HG03571 (cell line): ENCODE results near the gene FAM184A.

Source experiments
- ATAC-seq: cut with Tn5 transposase; IDR thresholded peaks from one replicate; pipeline ENCODE4 v1.9.1; 2021; ENCODE audit not compliant: unreplicated experiment

FAM184A gene

GRCh38 chr6:119061215-119061614, 17.2 kb downstream of the FAM184A start:
- no peak for ATAC-seq

GRCh38 chr6:119060255-119060907, 18.1 kb downstream of the FAM184A start:
- ATAC-seq, result no peak

- ATAC-seq, result no peak
Observed at GRCh38 chr6:119055069-119055468, 23.4 kb downstream of the FAM184A start.

DNA sequence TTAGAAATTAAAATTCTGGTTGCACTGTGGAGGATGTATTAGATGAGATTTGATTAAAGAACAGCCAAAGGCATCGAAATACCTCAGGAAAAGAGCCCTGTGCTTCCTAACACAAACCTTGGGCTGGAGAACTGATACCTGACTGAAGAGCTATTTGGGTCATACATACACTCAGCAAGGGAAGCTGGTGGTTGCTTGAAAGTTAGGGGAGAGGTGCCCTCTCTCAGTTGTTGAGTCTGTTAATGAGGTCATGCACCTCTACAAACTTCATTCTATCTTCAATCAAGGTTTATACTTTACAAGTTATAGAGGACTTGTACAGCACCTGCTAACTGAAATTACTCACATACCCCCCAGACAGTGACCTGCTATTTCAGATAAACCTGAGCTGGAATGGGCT, 25.5 kb downstream of the FAM184A start:
- no peak for ATAC-seq

DNA sequence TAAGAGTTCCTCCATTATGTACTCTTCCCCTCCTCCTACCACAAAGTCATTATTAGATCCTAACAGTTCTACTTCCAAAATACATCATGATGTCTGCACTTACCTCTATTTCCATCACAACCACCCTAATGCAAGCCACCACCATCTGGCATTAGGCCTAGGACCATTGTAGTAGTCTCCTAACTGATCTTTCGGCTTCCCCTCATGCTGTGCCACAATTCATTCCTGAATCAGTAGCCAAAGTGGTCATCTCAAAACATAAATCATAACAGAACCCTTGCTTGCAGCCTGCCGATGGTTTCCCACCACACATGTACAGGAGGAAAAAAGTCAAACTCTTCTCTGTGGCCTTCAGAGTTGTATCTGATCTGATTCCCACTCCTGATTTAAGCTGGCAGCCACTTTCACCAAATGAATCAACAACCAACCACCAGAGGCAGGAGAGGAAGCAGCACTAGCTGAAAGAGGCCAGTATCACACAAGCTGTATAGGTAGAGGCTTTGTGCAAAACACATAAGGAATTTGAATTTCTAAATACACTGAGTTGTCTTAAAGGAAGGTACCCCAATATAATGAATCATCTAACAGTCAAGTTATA, 26.1 kb downstream of the FAM184A start:
- ATAC-seq, result no peak

DNA sequence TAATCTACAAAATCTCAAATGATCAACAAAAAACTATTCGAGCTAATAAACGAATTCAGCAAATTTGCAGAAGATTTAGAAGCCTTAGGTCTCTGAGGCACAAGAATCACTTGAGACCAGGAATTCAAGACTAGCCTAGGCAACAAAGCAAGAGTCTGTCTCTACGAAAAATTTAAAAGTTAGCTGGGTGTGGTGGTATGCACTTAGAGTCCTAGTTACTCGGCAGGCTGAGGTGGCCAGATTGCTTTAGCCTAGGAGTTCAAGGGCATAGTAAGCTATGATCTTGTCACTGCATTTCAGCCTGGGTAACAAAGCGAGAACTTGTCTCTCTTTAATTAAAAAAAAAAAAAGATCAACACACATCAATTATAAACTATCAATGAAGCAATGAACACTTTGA, 34.2 kb downstream of the FAM184A start:
- no peak for ATAC-seq

- ATAC-seq, result no peak
Observed at GRCh38 chr6:119043783-119044182, 34.7 kb downstream of the FAM184A start.

DNA sequence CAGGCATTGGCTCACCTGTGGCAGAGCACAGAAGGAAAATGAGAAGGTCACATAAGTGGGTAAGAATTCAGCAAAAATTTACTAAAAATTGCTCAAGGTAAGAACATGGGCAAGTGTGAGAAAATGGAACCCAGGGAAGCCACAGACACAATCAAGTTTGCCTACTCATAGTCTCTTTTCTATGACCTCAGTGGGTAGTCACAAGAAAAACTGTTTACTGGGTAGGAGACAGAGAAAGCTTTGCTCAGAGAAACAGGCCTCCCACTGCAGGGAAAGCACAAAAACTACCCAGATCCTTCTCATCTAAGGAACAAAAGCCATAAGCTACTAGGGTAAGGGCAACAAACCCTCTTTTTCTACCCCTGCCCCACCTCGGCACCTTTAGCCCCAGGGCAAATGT, 35.2 kb downstream of the FAM184A start:
- no peak for ATAC-seq

GRCh38 chr6:119040636-119041035, 37.8 kb downstream of the FAM184A start:
- ATAC-seq, result no peak

GRCh38 chr6:119040229-119040628, 38.2 kb downstream of the FAM184A start:
- ATAC-seq, result no peak

DNA sequence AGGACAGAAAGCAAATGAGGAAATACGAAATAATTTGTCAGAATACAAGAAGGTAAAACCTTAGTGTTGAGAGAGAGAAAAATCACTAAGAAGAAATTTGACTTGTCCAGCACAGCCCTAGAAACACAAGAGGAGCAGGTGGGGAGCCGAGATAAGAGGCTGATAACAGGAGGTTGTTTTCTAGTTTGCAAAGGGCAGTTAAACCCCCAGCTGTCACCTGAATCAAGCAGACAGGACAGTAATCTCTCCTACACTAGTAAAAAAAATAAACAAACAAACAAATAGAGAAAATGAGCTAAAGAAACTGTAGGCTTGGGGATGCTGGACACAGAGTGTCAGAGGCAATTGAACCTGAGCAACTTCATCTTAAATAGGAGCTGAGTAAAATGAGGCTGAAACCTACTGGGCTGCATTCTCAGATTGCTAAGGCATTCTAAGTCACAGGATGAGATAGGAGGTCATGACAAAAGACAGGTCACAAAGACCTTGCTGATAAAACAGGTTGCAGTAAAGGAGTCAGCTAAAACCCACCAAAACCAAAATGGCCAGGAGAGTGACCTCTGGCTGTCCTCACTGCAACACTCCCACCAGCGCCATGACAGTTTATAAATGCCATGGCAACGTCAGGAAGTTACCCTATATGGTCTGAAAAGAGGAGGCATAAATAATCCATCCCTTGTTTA, 40.4 kb downstream of the FAM184A start:
- ATAC-seq, result no peak

GRCh38 chr6:119037264-119037663, 41.2 kb downstream of the FAM184A start:
- no peak for ATAC-seq

GRCh38 chr6:119036081-119036480, 42.4 kb downstream of the FAM184A start:
- no peak for ATAC-seq

- no peak for ATAC-seq
Observed at GRCh38 chr6:119035459-119035858, 43.0 kb downstream of the FAM184A start.

DNA sequence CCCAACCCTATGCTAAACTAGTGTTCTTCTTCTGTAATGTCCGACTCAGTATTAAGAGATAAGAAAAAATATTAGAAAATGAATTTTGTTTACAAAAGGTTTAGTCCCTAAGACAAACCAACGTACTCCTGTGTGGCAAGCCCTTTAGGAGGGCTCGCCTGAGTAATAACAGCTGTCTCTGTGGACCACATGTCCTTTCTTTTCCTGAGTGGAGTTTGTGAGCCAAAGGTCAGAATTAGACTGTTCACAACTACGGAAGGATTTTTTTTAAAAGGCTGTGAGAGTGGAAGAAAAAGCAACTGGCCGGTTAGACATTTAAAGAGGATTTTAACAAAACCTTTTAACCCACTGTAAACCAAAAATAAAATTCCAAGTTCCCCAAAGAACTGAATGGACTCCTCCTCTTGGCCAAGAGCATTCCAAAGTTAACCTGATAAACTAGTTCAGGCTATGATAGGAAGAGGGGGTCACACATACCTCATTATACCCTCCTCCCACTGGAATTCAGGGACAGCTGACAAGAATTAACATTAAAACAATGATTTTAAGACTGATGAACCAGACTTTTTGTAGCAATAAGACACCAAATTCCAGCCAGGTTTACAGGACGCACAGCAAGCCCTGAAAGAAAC, 43.5 kb downstream of the FAM184A start:
- no peak for ATAC-seq

DNA sequence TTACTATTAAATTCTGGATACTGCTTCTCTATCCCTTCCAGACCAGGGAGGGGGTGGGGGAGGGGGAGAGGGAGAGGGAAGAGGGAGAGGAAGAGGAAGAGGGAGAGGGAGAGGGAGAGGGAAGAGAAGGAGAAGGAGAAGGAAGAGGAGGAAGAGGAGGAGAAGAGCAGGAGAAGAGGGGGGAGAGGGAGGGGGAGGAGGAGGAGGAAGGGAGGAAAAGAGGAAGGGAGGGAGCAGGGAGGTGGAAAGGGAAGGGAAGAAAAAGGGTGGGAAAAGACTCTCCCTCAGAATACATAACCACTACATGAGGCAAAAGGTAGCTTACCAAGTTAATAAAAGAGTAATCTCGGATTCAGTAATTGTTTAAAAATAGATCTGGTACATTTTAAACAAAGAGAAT, 46.0 kb downstream of the FAM184A start:
- ATAC-seq, result no peak

- ATAC-seq, result no peak
Observed at GRCh38 chr6:119030759-119031158, 47.7 kb downstream of the FAM184A start.

- ATAC-seq, result no peak
Observed at GRCh38 chr6:119028091-119028490, 50.4 kb downstream of the FAM184A start.

DNA sequence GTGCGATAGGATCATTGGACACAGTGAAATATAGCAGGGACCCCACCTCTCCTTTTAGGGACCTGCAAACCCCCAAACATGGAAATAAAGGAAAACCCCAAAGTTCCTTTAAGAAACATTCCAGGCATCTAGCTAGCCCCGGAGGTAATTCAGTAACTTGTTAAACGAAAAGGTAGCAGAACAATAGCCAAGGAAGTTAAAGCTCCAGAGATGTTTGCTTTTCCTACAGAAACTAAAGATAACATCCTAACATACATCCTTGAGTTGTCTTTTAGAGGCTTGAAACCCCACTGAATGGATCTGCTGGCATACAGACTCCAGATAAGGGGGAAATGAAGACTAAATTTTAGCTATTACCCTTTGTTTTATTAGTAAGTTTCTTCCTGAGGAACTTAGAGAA, 51.0 kb downstream of the FAM184A start:
- ATAC-seq, result no peak

DNA sequence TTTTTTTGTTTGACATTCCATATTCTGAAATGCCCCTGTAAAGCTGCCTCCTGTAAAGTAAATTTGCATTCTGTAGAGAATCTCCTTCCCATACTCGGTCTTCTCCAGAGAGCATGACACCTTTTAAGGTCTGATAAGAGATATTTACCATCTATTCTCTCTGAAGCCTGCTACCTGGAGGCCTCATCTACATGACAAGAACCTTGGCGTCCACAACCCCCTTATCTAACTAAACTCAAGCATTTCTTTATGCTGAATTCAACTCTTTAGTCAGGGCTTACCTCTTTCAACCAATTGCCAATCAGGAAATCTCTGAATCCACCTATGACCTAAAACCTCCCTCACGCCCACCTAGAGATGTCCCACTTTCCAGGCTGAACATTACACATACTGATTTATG, 51.6 kb downstream of the FAM184A start:
- ATAC-seq, result no peak

DNA sequence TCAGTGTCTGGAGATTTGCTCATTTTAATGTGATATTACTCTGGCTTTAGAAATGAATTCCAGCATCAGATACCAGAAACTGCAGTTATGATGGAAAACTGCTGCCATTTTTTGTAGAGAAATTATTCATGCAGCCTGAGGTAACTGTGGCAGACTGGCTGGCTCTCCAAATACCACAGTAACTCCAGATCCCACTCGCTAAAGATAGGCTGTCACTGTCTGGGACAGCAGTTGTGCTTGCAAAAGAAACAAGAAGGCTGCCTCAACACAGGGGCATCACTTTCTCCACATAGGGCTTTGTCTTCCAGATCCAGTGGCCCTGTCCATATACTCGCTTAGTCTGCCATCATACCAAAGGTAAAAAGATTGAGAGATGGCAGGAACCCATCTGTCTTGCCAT, 52.7 kb downstream of the FAM184A start:
- no peak for ATAC-seq

DNA sequence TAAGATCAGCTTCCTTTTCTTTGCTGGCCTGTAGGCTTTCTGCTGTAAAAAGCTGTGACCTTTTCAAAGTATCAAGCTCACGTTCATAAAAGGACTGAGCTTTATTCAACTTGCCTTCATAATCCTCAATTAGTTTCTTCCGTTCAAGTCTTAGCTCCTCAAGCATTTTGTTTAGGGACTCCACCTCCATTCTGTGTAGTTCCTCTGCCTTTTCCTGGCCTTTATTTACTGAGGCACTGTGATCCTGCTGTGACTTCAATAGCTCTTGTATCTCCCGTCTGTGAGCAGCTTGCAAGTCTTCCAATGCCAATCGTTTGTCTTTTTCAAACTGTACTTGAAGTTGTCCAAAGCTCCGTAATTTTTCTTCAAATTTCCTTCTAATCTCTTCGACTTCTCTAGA, 54.4 kb downstream of the FAM184A start:
- no peak for ATAC-seq
